ENCODE measurements around the gene RALGAPB.
"Not testable (repeated sequence)": the region's sequence is repeated elsewhere in the genome, so short reads cannot be mapped to it uniquely, and the experiment has no call there.

Gene RALGAPB

DNA sequence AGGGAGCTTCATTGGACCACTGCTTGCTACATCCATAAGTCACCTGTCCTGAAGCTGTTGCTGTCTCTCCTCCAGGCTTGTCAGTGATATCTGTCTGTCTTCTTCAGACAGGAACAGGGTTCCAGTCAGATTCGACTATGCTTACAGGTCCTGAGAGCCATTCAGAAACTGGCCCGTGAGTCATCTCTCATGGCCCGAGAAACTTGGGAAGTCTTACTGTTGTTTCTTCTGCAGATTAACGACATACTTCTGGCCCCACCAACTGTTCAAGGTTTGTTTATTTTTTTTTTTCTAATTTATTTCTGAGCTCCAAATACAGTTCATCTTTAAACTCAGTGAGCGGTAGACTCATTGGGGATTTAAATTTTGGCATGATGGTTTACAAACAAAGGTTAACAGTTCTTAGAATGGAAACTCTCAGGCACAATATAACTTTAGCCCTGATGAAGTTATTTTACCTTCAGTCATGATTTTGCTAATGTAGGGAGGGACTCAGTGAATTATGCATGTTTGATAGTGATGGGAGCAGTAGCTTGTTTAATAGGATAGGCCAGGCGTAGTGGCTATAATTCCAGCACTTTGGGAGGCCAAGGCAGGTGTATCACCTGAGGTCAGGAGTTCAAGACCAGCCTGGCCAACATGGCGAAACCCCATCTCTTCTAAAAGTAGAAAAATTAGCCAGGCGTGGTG, 24.7 kb downstream of the RALGAPB start:
- no peak for TF ChIP-seq CTCF (conservative IDR thresholded peaks at IDR 0.05; ENCODE audit: low read depth, low read length)
- DNase-seq (ENCODE audit: low read depth), result peak; percentile 61
- no peak overlapping the region for H3K4me3 ChIP-seq (ENCODE audit: low read depth, low read length)

DNA sequence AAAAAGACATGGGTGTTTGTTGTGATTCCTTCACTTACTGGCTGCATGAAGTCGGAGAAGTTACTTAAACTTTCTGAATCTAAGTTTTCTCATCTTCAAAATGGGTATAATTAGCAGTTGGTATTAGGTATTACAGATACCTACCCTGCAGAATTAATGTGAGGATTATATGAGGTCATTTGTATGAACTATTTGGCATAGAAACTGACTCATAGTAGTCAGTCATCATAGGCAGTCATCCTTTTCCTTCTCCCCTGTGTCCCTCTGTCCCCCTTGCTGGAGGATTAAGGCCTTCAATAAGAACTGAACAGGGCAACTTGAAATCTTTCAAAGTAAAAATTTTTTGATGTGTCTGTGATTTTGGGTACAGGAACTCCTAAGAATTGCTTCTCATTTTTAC, 26.3 kb downstream of the RALGAPB start:
- no peak for DNase-seq (ENCODE audit: low read depth)
- H3K4me3 ChIP-seq (ENCODE audit: low read depth, low read length), result no peak overlapping the region
- TF ChIP-seq CTCF (conservative IDR thresholded peaks at IDR 0.05; ENCODE audit: low read depth, low read length), result no peak

DNA sequence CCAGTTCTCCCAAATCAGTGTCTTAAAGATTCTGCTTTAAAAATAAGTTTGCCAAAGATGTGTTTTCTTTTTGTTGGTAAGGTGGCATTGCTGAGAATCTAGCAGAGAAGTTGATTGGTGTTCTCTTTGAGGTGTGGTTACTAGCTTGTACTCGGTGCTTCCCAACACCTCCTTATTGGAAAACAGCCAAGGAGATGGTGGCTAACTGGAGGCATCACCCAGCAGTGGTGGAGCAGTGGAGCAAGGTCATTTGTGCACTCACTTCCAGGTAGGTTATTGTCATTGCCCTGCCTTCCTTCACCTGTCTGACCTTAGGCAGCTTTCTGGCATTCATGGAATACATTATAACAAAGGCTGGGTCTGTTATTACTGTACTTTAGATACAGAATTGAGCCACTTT, 26.7 kb downstream of the RALGAPB start:
- no peak overlapping the region for H3K4me3 ChIP-seq (ENCODE audit: low read depth, low read length)
- no peak for TF ChIP-seq CTCF (conservative IDR thresholded peaks at IDR 0.05; ENCODE audit: low read depth, low read length)
- DNase-seq (ENCODE audit: low read depth), result no peak

DNA sequence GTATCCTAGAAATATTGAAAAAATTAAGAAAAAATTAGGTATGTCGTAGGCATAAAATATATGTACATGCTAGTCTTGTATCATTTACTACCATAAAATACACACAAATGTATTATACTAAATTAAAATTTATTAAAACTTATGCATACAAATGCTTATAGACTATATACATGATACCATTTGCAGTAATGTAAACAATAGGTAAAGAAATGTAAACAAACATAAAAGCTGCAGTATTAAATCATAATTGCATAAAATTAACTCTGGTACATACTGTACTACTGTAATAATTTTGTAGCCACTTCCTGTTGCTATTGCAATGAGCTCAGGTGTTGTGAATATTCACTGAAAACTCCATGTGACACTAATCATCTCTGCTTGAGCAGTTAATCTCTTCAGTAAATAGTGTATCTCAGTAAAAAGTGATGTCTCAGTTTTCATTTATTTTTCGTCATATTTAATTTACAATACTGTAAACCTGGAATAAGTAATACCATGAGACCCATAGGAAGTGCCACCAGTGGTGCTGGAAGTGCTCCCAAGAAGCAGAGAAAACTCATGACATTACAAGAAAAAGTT, 29.3 kb downstream of the RALGAPB start:
- H3K4me3 ChIP-seq (ENCODE audit: low read depth, low read length), result no peak overlapping the region
- no peak for TF ChIP-seq CTCF (conservative IDR thresholded peaks at IDR 0.05; ENCODE audit: low read depth, low read length)
- DNase-seq (ENCODE audit: low read depth), result no peak

GRCh38 chr20:38504368-38505090, 31.9 kb downstream of the RALGAPB start:
- no peak overlapping the region for H3K4me3 ChIP-seq (ENCODE audit: low read depth, low read length)
- TF ChIP-seq CTCF (conservative IDR thresholded peaks at IDR 0.05; ENCODE audit: low read depth, low read length), result no peak
- DNase-seq (ENCODE audit: low read depth), result no peak

- no peak for DNase-seq (ENCODE audit: low read depth)
- no peak overlapping the region for H3K4me3 ChIP-seq (ENCODE audit: low read depth, low read length)
- no peak for TF ChIP-seq CTCF (conservative IDR thresholded peaks at IDR 0.05; ENCODE audit: low read depth, low read length)
Measured at GRCh38 chr20:38505091-38505455, 32.4 kb downstream of the RALGAPB start.

DNA sequence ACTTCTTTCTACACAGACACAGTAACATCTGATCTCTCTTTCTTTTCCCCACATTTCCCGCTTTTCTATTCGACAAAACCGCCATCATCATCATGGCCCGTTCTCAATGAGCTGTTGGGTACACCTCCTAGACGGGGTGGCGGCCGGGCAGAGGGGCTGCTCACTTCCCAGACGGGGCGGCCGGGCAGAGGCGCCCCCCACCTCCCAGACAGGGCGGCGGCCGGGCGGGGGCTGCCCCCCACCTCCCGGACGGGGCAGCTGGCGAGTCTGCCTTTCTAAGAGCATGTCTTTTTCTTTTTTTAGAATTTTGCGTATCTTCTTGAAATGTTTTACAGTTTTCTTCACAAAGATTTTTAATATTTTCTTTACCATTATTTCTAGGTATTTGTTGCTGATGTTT, 39.1 kb downstream of the RALGAPB start:
- not testable (repeated sequence) for DNase-seq (ENCODE audit: low read depth); H3K4me3 ChIP-seq (ENCODE audit: low read depth, low read length)
